HepG2 (cell line): ENCODE measurements around the gene PPP1R16B. TPM values are rescaled to one million over a fixed set of nuclear protein-coding genes. Genes with fewer than 3 reads are reported as not detected.

Experiments
- ATAC-seq: fragments of 200-7000 bp; cut with Tn5 transposase; 3 replicates; pipeline ENCODE4 v1.9.1; 2020; ENCODE audit warnings: mild to moderate bottlenecking, moderate library complexity
- BruUV-seq: library from RNA; stranded (reverse); fragments of 400-500 nt; replicated peaks from 2 replicates; lab custom pipeline; 2021; lab: Mats Ljungman, UMichigan
- CTCF ChIA-PET: fragments of 300-600 bp; formaldehyde crosslinking; extraction: SDS; loops from one replicate; lab custom pipeline; 2021; ENCODE audit warnings: low total read pairs, inconsistent platforms, low intra/inter-chr PET ratio; lab: Yijun Ruan, JAX
- POLR2A ChIA-PET: fragments of 350-600 bp; sonication (Branson Sonifier 250); formaldehyde crosslinking; loops from one replicate; lab custom pipeline; 2020; ENCODE audit warnings: antibody characterized with exemption, inconsistent platforms; lab: Yijun Ruan, JAX
- DNase-seq: peaks from one replicate; pipeline ENCODE4 v3.0.0-alpha.2; 2015; ENCODE audit warnings: low spot score
- FAIRE-seq: peaks from 3 replicates; lab custom pipeline; 2011; peaks lifted over from hg19 to GRCh38; lab: Jason Lieb, UNC
- H2AFZ ChIP-seq: one replicate; pipeline ENCODE4 v1.6.1; 2011; ENCODE audit warnings: low read length, inconsistent platforms
- H3K27ac ChIP-seq: fragments of 300-600 bp; 3 replicates; pipeline ENCODE4 v1.8.0; 2011; ENCODE audit warnings: mixed run types, mild to moderate bottlenecking, mixed read lengths, low read length, inconsistent platforms; ENCODE audit not compliant: insufficient read depth; ENCODE audit errors: extremely low read length
- H3K27me3 ChIP-seq, 2 experiments: fragments of 200-600 bp in 1 of 2; 2 replicates in 1 of 2; 3 replicates in 1 of 2; pipeline versions ENCODE4 v1.6.0 to v1.8.0; 2011; ENCODE audit warnings: low read length in 2 of 2, mild to moderate bottlenecking in 2 of 2, moderate library complexity in 2 of 2, inconsistent platforms in 1 of 2; ENCODE audit not compliant: insufficient read depth in 2 of 2, control insufficient read depth in 1 of 2
- H3K36me3 ChIP-seq, 2 experiments: fragments of 200-600 bp in 1 of 2; replicated peaks in 1 of 2; 2 replicates in 1 of 2; 3 replicates in 1 of 2; pipeline versions ENCODE4 v1.5.1 to v1.8.0; 2011; ENCODE audit warnings: low read length in 2 of 2, inconsistent platforms in 1 of 2; ENCODE audit not compliant: insufficient read depth in 2 of 2, control insufficient read depth in 1 of 2
- H3K4me1 ChIP-seq: 2 replicates; pipeline ENCODE4 v1.5.1; 2012; ENCODE audit warnings: low read length, inconsistent platforms; ENCODE audit not compliant: insufficient read depth
- H3K4me2 ChIP-seq: 2 replicates; pipeline ENCODE4 v1.6.0; 2011; ENCODE audit warnings: low read depth, low read length, inconsistent platforms
- H3K4me3 ChIP-seq, 3 experiments: fragments of 200-600 bp in 1 of 3; sonication (generic), shearing (Covaris generic) in 1 of 3; replicated peaks in 1 of 3; 2 replicates each; pipeline ENCODE4 v1.5.1; 2011 to 2016; ENCODE audit warnings: low read length in 3 of 3, inconsistent platforms in 2 of 3, low read depth in 2 of 3, mild to moderate bottlenecking in 2 of 3, control low read depth in 1 of 3, mixed read lengths in 1 of 3; ENCODE audit not compliant: insufficient read depth in 1 of 3
- H3K79me2 ChIP-seq: one replicate; pipeline ENCODE4 v1.6.1; 2011; ENCODE audit warnings: low read length, inconsistent platforms; ENCODE audit not compliant: insufficient read depth
- H3K9ac ChIP-seq: 2 replicates; pipeline ENCODE4 v1.6.0; 2011; ENCODE audit warnings: mild to moderate bottlenecking, low read depth, low read length, inconsistent platforms; ENCODE audit not compliant: insufficient read depth
- H3K9me3 ChIP-seq: 2 replicates; pipeline ENCODE4 v1.5.1; 2012; ENCODE audit warnings: mild to moderate bottlenecking, low read length
- H4K20me1 ChIP-seq: 2 replicates; pipeline ENCODE4 v1.6.0; 2011; ENCODE audit warnings: inconsistent platforms, mild to moderate bottlenecking, low read length, moderate library complexity; ENCODE audit not compliant: insufficient read depth
- ARHGAP35 ChIP-seq: sonication (generic); formaldehyde crosslinking; IDR thresholded peaks from 2 replicates; pipeline ENCODE4 v1.9.0; 2022; ENCODE audit warnings: mild to moderate bottlenecking, inconsistent platforms, moderate library complexity, missing genetic modification reagents, borderline replicate concordance
- ARNTL ChIP-seq: sonication (generic); formaldehyde crosslinking; IDR thresholded peaks from 2 replicates; pipeline ENCODE4 v1.4.0; 2020; ENCODE audit warnings: mild to moderate bottlenecking, missing genetic modification reagents
- BHLHE40 ChIP-seq: IDR thresholded peaks from 2 replicates; pipeline ENCODE4 v1.6.1; 2011; ENCODE audit warnings: low read length, improper control_type of control experiment
- CENPT ChIP-seq: sonication (generic); formaldehyde crosslinking; IDR thresholded peaks from 2 replicates; pipeline ENCODE4 v1.8.0; 2022; ENCODE audit warnings: low read depth, mild to moderate bottlenecking, moderate library complexity, missing genetic modification reagents
- FOXK2 ChIP-seq: fragments of 450-650 bp; IDR thresholded peaks from 2 replicates; pipeline ENCODE4 v1.6.1; 2016
- HNRNPLL ChIP-seq: fragments of 200-400 bp; formaldehyde crosslinking; IDR thresholded peaks from 2 replicates; pipeline ENCODE4 v1.6.1; 2017; ENCODE audit warnings: mild to moderate bottlenecking, low read depth, low read length; ENCODE audit not compliant: poor library complexity, severe bottlenecking
- IKZF1 ChIP-seq: fragments of 450-650 bp; IDR thresholded peaks from 2 replicates; pipeline ENCODE4 v1.7.1; 2016
- KDM5A ChIP-seq: fragments of 200-600 bp; sonication (generic); IDR thresholded peaks from 2 replicates; pipeline ENCODE4 v1.7.0; 2018; ENCODE audit warnings: antibody characterized with exemption, mild to moderate bottlenecking, low read length, borderline replicate concordance
- ZNF136 ChIP-seq: sonication (generic); formaldehyde crosslinking; IDR thresholded peaks from 2 replicates; pipeline ENCODE4 v1.8.1; 2022; ENCODE audit warnings: low read depth, mild to moderate bottlenecking, moderate library complexity, missing genetic modification reagents
- ZNF20 ChIP-seq: sonication (generic); formaldehyde crosslinking; IDR thresholded peaks from 2 replicates; pipeline ENCODE4 v1.4.0; 2020; ENCODE audit warnings: mild to moderate bottlenecking, moderate library complexity, missing genetic modification reagents
- ZNF263 ChIP-seq: sonication (generic); formaldehyde crosslinking; IDR thresholded peaks from 2 replicates; pipeline ENCODE4 v1.4.0; 2020; ENCODE audit warnings: missing genetic modification reagents
- ZNF264 ChIP-seq: sonication (generic); formaldehyde crosslinking; IDR thresholded peaks from 2 replicates; pipeline ENCODE4 v1.4.0; 2020; ENCODE audit warnings: missing genetic modification reagents
- ZNF44 ChIP-seq: sonication (generic); formaldehyde crosslinking; IDR thresholded peaks from 2 replicates; pipeline ENCODE4 v1.5.1; 2020; ENCODE audit warnings: mild to moderate bottlenecking, missing genetic modification reagents
- ZNF574 ChIP-seq: sonication (generic); formaldehyde crosslinking; IDR thresholded peaks from 2 replicates; pipeline ENCODE4 v1.4.0; 2020; ENCODE audit warnings: missing genetic modification reagents
- ZNF879 ChIP-seq: sonication (generic); formaldehyde crosslinking; IDR thresholded peaks from 2 replicates; pipeline ENCODE4 v1.8.1; 2023; ENCODE audit warnings: missing genetic modification reagents
- ZSCAN12 ChIP-seq: sonication (generic); formaldehyde crosslinking; IDR thresholded peaks from 2 replicates; pipeline ENCODE4 v1.9.0; 2021; ENCODE audit warnings: mild to moderate bottlenecking, missing genetic modification reagents
- WGBS: methylation state at CpG from one replicate; pipeline ENCODE4 v1.1.6; 2017; ENCODE audit warnings: low lambda C conversion rate; 5-methylcytosine and 5-hydroxymethylcytosine counted together
- in situ Hi-C: cut with HindIII; loops from 2 replicates; pipeline ENCODE4 v1.10.0; 2017; ENCODE audit warnings: low pct_unique_long_range_greater_than_20kb; ENCODE audit not compliant: extremely low pct_ligation_motif_present
- intact Hi-C: fragments of 100-400 bp; cut with micrococcal nuclease; formaldehyde crosslinking; loops from one replicate; pipeline ENCODE4 v1.10.0; 2022; ENCODE audit not compliant: unreplicated experiment
- polyA plus RNA-seq, 8 experiments: library from polyadenylated mRNA; depleted of rRNA in 3 of 8; stranded (reverse) in 7 of 8; unstranded in 1 of 8; fragments of >200 nt; fragmentation: Illumina TruSeq in 4 of 8; extraction: Trizol in 4 of 8; gene quantifications; 2 replicates each; pipeline versions ENCODE4 v1.2.1 to v1.2.3, GENCODE V29; 2011 to 2016; ENCODE audit warnings: low read depth in 4 of 8, missing spikeins in 1 of 8, mixed read lengths in 1 of 8; ENCODE audit not compliant: insufficient read depth in 1 of 8
- total RNA-seq, 5 experiments: library from RNA; depleted of rRNA; stranded (reverse); fragments of >200 nt; fragmentation: Illumina TruSeq; extraction: Trizol; gene quantifications; 2 replicates each; pipeline ENCODE4 v1.2.3, GENCODE V29; 2016; ENCODE audit warnings: low read depth in 1 of 5

Gene PPP1R16B
- total and polyA plus RNA-seq, 2 of the 13 experiments (the other 11 are each of a cell fraction or from before 2014, with no cell fraction given), result 0.02 to 0.11 TPM

- DNase-seq, result no peak
- 40% methylated on average over 5 of the region's 5 CpGs for WGBS
- no peak overlapping the region for H2AFZ ChIP-seq
- no peak overlapping the region for H3K9ac ChIP-seq
- TF ChIP-seq FOXK2, result no peak
- 0 out of 2 replicates have a peak, but pooled peaks have one; percentile 54 for TF ChIP-seq IKZF1
- FAIRE-seq, result no peak
- POLR2A ChIA-PET, result no interaction called here
- in situ Hi-C loops, result no loop called here
- no peak for ATAC-seq
- BruUV-seq, result no TSS peak
- H3K36me3 ChIP-seq, result no peaks in the 10 kb centered on the region
- H4K20me1 ChIP-seq, result no peaks in the 10 kb centered on the region
- peaks cover 5% of the 10 kb centered on the region; the same call in 1 of the 2 replicates for H3K9me3 ChIP-seq
- CTCF ChIA-PET, result no interaction called here
- H3K4me2 ChIP-seq, result no peak overlapping the region
- H3K4me1 ChIP-seq, result peaks cover 9% of the 10 kb centered on the region
- H3K4me3 ChIP-seq, result no peak overlapping the region
- H3K79me2 ChIP-seq, result no peaks in the 10 kb centered on the region
- intact Hi-C loops, result no loop called here
- H3K27me3 ChIP-seq, result no peaks in the 10 kb centered on the region; a peak in 3 of 5 replicates
- no peak overlapping the region for H3K27ac ChIP-seq
These were observed 97.8 kb downstream of the PPP1R16B start for GRCh38 chr20:38903335-38903734.

- H3K27me3 ChIP-seq, result no peaks in the 10 kb centered on the region; a peak in 3 of 5 replicates
- intact Hi-C loops, result no loop called here
- WGBS, result 57% methylated on average over 1 of the region's 1 CpG
- no peaks in the 10 kb centered on the region for H3K36me3 ChIP-seq
- FAIRE-seq (no peak), DNase-seq (no peak)
- no peaks in the 10 kb centered on the region for H4K20me1 ChIP-seq
- H3K4me1 ChIP-seq, result peaks cover 18% of the 10 kb centered on the region
- H3K4me3 ChIP-seq, result no peak overlapping the region
- POLR2A ChIA-PET, result interaction anchor here (0.8 kb wide), 1 partner anchor 21 kb away, joined by 3 read pairs; the partner anchor contains the start of gene FAM83D
- no peak overlapping the region for H3K27ac ChIP-seq
- BruUV-seq, result no TSS peak
- in situ Hi-C loops, result no loop called here
- H3K9ac ChIP-seq, result no peak overlapping the region
- peaks cover 5% of the 10 kb centered on the region; the same call in 1 of the 2 replicates for H3K9me3 ChIP-seq
- TF ChIP-seq ZNF136 (CRISPR knock-in tag) (no peak), ARHGAP35 (CRISPR knock-in tag) (no peak), HNRNPLL (no peak), CENPT (CRISPR knock-in tag) (no peak), ZSCAN12 (no peak), ZNF263 (CRISPR knock-in tag) (no peak), ZNF44 (CRISPR knock-in tag) (no peak), ZNF879 (no peak), ZNF574 (CRISPR knock-in tag) (no peak), BHLHE40 (no peak), KDM5A (no peak), ZNF20 (CRISPR knock-in tag) (no peak), ARNTL (no peak), FOXK2 (no peak), ZNF264 (no peak)
- TF ChIP-seq, all 625 proteins: peak for 0
- Histone ChIP-seq H2AFZ (no peak overlapping the region), H3K79me2 (no peaks in the 10 kb centered on the region), H3K4me2 (no peak overlapping the region)
- CTCF ChIA-PET, result no interaction called here
- ATAC-seq, result no peak
These were observed 99.9 kb downstream of the PPP1R16B start for GRCh38 chr20:38905375-38905774.
